ENCODE results near the gene SYP. TPM values are rescaled to one million over a fixed set of nuclear protein-coding genes. Genes with fewer than 3 reads are reported as not detected.

SYP gene
- total and polyA plus RNA-seq, 2 donors (not counting 3 experiments of a cell fraction or from before 2014, with no cell fraction given), result 0.21 to 0.77 TPM

- DNase-seq (ENCODE audit: low read depth, low spot score) (no peak), FAIRE-seq (no peak)
- no peaks in the 10 kb centered on the region for H3K4me1 ChIP-seq (ENCODE audit: control insufficient read depth, extremely low read depth, insufficient read depth, low read length)
- H3K9me1 ChIP-seq (replicated peaks; ENCODE audit: control insufficient read depth, extremely low read depth, insufficient read depth, low read length), result no peaks in the 10 kb centered on the region
- H3K27me3 ChIP-seq (ENCODE audit: control insufficient read depth in 2 of 2, insufficient read depth in 2 of 2, low read length in 2 of 2), result no peaks in the 10 kb centered on the region
- H4K20me1 ChIP-seq (replicated peaks; ENCODE audit: control insufficient read depth, extremely low read depth, insufficient read depth, low read length), result no peaks in the 10 kb centered on the region
- ChIA-PET POLR2A (no interaction called here), CTCF (no interaction called here)
- TF ChIP-seq GATA2 (IDR thresholded peaks at IDR 0.05; ENCODE audit: insufficient read depth, insufficient read length, low read depth, low read length) (no peak), MYC (IDR thresholded peaks at IDR 0.05; ENCODE audit: low read depth, low read length) (no peak), FOS (IDR thresholded peaks at IDR 0.05; ENCODE audit: borderline replicate concordance, insufficient read depth, low read length) (no peak), POLR2AphosphoS5 (IDR thresholded peaks at IDR 0.05; ENCODE audit: insufficient read depth, low read depth, low read length) (no peak), POLR2A (IDR thresholded peaks at IDR 0.05; ENCODE audit: low read depth, low read length) (no peak), JUN (IDR thresholded peaks at IDR 0.05; ENCODE audit: borderline replicate concordance, insufficient read depth, insufficient read length, low read depth) (no peak), EZH2 (IDR thresholded peaks at IDR 0.05; ENCODE audit: borderline replicate concordance, low read depth, low read length, severe bottlenecking) (no peak)
- TF ChIP-seq, protein P1, sequence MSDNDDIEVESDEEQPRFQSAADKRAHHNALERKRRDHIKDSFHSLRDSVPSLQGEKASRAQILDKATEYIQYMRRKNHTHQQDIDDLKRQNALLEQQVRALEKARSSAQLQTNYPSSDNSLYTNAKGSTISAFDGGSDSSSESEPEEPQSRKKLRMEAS (IDR thresholded peaks at IDR 0.05; ENCODE audit: insufficient read depth, insufficient read length), result no peak
- TF ChIP-seq, protein P2, sequence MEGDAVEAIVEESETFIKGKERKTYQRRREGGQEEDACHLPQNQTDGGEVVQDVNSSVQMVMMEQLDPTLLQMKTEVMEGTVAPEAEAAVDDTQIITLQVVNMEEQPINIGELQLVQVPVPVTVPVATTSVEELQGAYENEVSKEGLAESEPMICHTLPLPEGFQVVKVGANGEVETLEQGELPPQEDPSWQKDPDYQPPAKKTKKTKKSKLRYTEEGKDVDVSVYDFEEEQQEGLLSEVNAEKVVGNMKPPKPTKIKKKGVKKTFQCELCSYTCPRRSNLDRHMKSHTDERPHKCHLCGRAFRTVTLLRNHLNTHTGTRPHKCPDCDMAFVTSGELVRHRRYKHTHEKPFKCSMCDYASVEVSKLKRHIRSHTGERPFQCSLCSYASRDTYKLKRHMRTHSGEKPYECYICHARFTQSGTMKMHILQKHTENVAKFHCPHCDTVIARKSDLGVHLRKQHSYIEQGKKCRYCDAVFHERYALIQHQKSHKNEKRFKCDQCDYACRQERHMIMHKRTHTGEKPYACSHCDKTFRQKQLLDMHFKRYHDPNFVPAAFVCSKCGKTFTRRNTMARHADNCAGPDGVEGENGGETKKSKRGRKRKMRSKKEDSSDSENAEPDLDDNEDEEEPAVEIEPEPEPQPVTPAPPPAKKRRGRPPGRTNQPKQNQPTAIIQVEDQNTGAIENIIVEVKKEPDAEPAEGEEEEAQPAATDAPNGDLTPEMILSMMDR (IDR thresholded peaks at IDR 0.05; ENCODE audit: extremely low read depth in 1 of 2, insufficient read depth in 1 of 2, low read depth in 1 of 2, low read length in 2 of 2), result no peak
- H3K27ac ChIP-seq (ENCODE audit: insufficient read depth, low read depth, low read length), result no peak overlapping the region
- no peak overlapping the region for H2AFZ ChIP-seq (ENCODE audit: low read depth, low read length)
- H3K4me2 ChIP-seq (ENCODE audit: insufficient read depth, low read length), result no peak overlapping the region
- no peak overlapping the region for H3K9ac ChIP-seq (replicated peaks; ENCODE audit: extremely low read depth, insufficient read depth, low read length)
- no TSS peak for BruUV-seq (replicated peaks)
- no peak overlapping the region for H3K4me3 ChIP-seq (replicated peaks in 1 of 3; ENCODE audit: insufficient read depth in 1 of 3, low read depth in 1 of 3, low read length in 3 of 3)
- intact Hi-C loops (cut with micrococcal nuclease) (no loop called here), dilution Hi-C loops (cut with MboI; ENCODE audit: extremely low pct_ligation_motif_present, low sequenced_read_pairs) (no loop called here)
- H3K79me2 ChIP-seq (ENCODE audit: control insufficient read depth, insufficient read depth, low read length), result no peaks in the 10 kb centered on the region
- no peaks in the 10 kb centered on the region for H3K9me3 ChIP-seq (replicated peaks; ENCODE audit: control insufficient read depth, insufficient read depth, low read length)
- no peaks in the 10 kb centered on the region for H3K36me3 ChIP-seq (ENCODE audit: control insufficient read depth in 2 of 2, extremely low read depth in 1 of 2, insufficient read depth in 2 of 2, low read length in 2 of 2)
These were observed 52.1 kb downstream of the SYP start for GRCh38 chrX:49147936-49148335.
